OCI-LY1 (cell line): Measurements from ENCODE around the gene CCDC146.

Source experiments
- H2AFZ ChIP-seq: fragments of 200-600 bp; sonication (generic), shearing (Covaris generic); 2 replicates; pipeline ENCODE4 v1.6.0; 2014; ENCODE audit warnings: antibody characterized with exemption, mild to moderate bottlenecking, low read length
- H3F3A ChIP-seq: fragments of 200-600 bp; sonication (generic), shearing (Covaris generic); 2 replicates; pipeline ENCODE4 v1.6.0; 2014; ENCODE audit warnings: mild to moderate bottlenecking, antibody characterized with exemption, low read length, moderate library complexity; ENCODE audit not compliant: insufficient read depth
- H3K27ac ChIP-seq: fragments of 200-600 bp; sonication (generic); 2 replicates; pipeline ENCODE4 v1.5.1; 2014; ENCODE audit warnings: low read length, mixed run types, mild to moderate bottlenecking, low read depth; ENCODE audit not compliant: poor library complexity, severe bottlenecking
- H3K27me3 ChIP-seq: fragments of 200-600 bp; sonication (generic); 2 replicates; pipeline ENCODE4 v1.6.0; 2014; ENCODE audit warnings: antibody characterized with exemption, mild to moderate bottlenecking, low read length, moderate library complexity; ENCODE audit not compliant: insufficient read depth
- H3K36me3 ChIP-seq: fragments of 200-600 bp; sonication (generic); 2 replicates; pipeline ENCODE4 v1.6.1; 2014; ENCODE audit warnings: mild to moderate bottlenecking, antibody characterized with exemption, low read length, moderate library complexity, mixed read lengths; ENCODE audit not compliant: insufficient read depth
- H3K4me1 ChIP-seq: fragments of 200-600 bp; sonication (generic); 2 replicates; pipeline ENCODE4 v1.5.1; 2014; ENCODE audit warnings: mild to moderate bottlenecking, low read length, moderate library complexity; ENCODE audit not compliant: insufficient read depth, severe bottlenecking
- H3K4me2 ChIP-seq: fragments of 200-600 bp; sonication (generic), shearing (Covaris generic); 2 replicates; pipeline ENCODE4 v1.6.1; 2014; ENCODE audit warnings: low read length
- H3K4me3 ChIP-seq: fragments of 200-600 bp; sonication (generic); 2 replicates; pipeline ENCODE4 v1.5.1; 2014; ENCODE audit warnings: low read length, low read depth, mild to moderate bottlenecking, mixed read lengths; ENCODE audit not compliant: poor library complexity, severe bottlenecking
- H3K79me2 ChIP-seq: fragments of 200-600 bp; shearing (Covaris generic); 2 replicates; pipeline ENCODE4 v1.6.1; 2016; ENCODE audit warnings: mixed run types, low read length, mixed read lengths; ENCODE audit not compliant: insufficient read depth
- H3K9ac ChIP-seq: fragments of 200-600 bp; sonication (generic), shearing (Covaris generic); 2 replicates; pipeline ENCODE4 v1.6.1; 2014; ENCODE audit warnings: mild to moderate bottlenecking, low read length, mixed read lengths
- H3K9me2 ChIP-seq: fragments of 200-600 bp; sonication (generic), shearing (Covaris generic); 2 replicates; pipeline ENCODE4 v1.6.1; 2014; ENCODE audit warnings: low read depth, mild to moderate bottlenecking, low read length, mixed read lengths
- H3K9me3 ChIP-seq: fragments of 200-600 bp; shearing (Covaris generic); 2 replicates; pipeline ENCODE4 v1.6.1; 2014; ENCODE audit warnings: low read length, mixed read lengths
- H4K20me1 ChIP-seq: fragments of 200-600 bp; sonication (generic), shearing (Covaris generic); 2 replicates; pipeline ENCODE4 v1.6.0; 2016; ENCODE audit warnings: mild to moderate bottlenecking, low read length; ENCODE audit not compliant: insufficient read depth
- CTCF ChIP-seq: fragments of 200-600 bp; sonication (generic), shearing (Covaris generic); IDR thresholded peaks from 2 replicates; pipeline ENCODE4 v1.5.1; 2017; ENCODE audit warnings: mild to moderate bottlenecking, antibody characterized with exemption, low read length, moderate library complexity, mixed read lengths
- EZH2 ChIP-seq: fragments of 200-600 bp; sonication (generic), shearing (Covaris generic); IDR thresholded peaks from 2 replicates; pipeline ENCODE4 v1.8.0; 2017; ENCODE audit warnings: borderline replicate concordance, mixed run types, mild to moderate bottlenecking, antibody characterized with exemption, low read length, moderate library complexity, mixed read lengths

The CCDC146 gene

GRCh38 chr7:77208416-77208815, 86.0 kb downstream of the CCDC146 start:
- Histone ChIP-seq H3K9me2 (no peaks in the 10 kb centered on the region), H3K27me3 (no peaks in the 10 kb centered on the region), H4K20me1 (no peaks in the 10 kb centered on the region), H3K4me1 (no peaks in the 10 kb centered on the region), H3K27ac (no peak overlapping the region), H3F3A (no peaks in the 10 kb centered on the region), H3K4me3 (no peak overlapping the region), H3K4me2 (no peak overlapping the region), H3K79me2 (no peaks in the 10 kb centered on the region), H3K9me3 (peaks cover 21% of the 10 kb centered on the region), H3K36me3 (no peaks in the 10 kb centered on the region), H3K9ac (no peak overlapping the region), H2AFZ (no peak overlapping the region)
- TF ChIP-seq EZH2 (no peak), CTCF (no peak)

GRCh38 chr7:77209479-77210139, 87.2 kb downstream of the CCDC146 start:
- Histone ChIP-seq H3K36me3 (no peaks in the 10 kb centered on the region), H3K9me2 (no peaks in the 10 kb centered on the region), H3K27ac (no peak overlapping the region), H3K27me3 (no peaks in the 10 kb centered on the region), H3K9me3 (peaks cover 21% of the 10 kb centered on the region), H3K4me2 (no peak overlapping the region), H3K9ac (no peak overlapping the region), H3K4me1 (no peaks in the 10 kb centered on the region), H3K4me3 (no peak overlapping the region), H2AFZ (no peak overlapping the region), H4K20me1 (no peaks in the 10 kb centered on the region), H3K79me2 (no peaks in the 10 kb centered on the region), H3F3A (no peaks in the 10 kb centered on the region)
- TF ChIP-seq EZH2 (no peak), CTCF (no peak)

GRCh38 chr7:77216181-77216845, 93.9 kb downstream of the CCDC146 start:
- Histone ChIP-seq H3K36me3 (no peaks in the 10 kb centered on the region), H2AFZ (no peak overlapping the region), H3K9me3 (no peaks in the 10 kb centered on the region), H3K4me3 (no peak overlapping the region), H4K20me1 (no peaks in the 10 kb centered on the region), H3K9me2 (no peaks in the 10 kb centered on the region), H3K9ac (no peak overlapping the region), H3F3A (no peaks in the 10 kb centered on the region), H3K27ac (no peak overlapping the region), H3K79me2 (no peaks in the 10 kb centered on the region), H3K4me2 (no peak overlapping the region), H3K27me3 (no peaks in the 10 kb centered on the region), H3K4me1 (no peaks in the 10 kb centered on the region)
- no peak for TF ChIP-seq CTCF
- TF ChIP-seq EZH2, result no peak
